NCI-H82 treated with DMSO at 0.1 percent for 48 hours (cell line): ENCODE measurements around the gene GPR83.
"Not testable (repeated sequence)": the region's sequence is repeated elsewhere in the genome, so short reads cannot be mapped to it uniquely, and the experiment has no call there.

ENCODE experiments used
- DNase-seq: peaks from one replicate; lab custom pipeline; 2025; ENCODE audit not compliant: unreplicated experiment; lab: John Stamatoyannopoulos, UW

The GPR83 gene

DNA sequence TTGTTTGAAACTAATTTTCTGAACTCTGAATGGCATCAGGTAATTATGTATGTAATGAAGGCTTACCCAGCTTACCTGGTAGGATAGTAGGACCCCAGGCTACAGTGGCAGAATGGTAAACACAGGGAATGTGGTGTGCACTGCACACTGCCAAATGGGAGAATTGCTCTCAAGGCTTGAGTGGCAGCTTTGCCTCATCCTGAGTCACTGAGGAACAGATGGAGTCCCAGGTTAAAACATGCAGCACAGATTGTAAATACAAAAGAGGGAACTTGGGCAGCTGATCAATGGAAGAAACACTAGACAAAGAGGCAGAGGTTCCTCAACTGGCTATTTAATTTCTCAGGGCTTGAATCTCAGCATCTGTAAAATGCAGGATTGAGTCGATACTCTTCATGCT lies 24.4 kb downstream of the GPR83 start:
- no peak for DNase-seq

DNA sequence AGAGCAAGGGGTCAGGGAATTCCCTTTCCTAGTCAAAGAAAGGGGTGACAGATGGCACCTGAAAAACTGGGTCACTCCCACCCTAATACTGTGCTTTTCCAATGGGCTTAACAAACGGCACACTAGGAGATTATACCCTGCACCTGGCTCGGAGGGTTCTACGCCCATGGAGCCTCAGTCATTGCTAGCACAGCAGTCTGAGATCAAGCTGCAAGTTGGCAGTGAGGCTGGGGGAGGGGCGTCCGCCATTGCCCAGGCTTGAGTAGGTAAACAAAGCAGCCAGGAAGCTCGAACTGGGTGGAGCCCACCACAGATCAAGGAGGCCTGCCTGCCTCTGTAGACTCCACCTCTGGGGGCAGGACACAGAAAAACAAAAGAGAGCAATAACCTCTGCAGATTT lies 30.6 kb downstream of the GPR83 start:
- not testable (repeated sequence) for DNase-seq

DNA sequence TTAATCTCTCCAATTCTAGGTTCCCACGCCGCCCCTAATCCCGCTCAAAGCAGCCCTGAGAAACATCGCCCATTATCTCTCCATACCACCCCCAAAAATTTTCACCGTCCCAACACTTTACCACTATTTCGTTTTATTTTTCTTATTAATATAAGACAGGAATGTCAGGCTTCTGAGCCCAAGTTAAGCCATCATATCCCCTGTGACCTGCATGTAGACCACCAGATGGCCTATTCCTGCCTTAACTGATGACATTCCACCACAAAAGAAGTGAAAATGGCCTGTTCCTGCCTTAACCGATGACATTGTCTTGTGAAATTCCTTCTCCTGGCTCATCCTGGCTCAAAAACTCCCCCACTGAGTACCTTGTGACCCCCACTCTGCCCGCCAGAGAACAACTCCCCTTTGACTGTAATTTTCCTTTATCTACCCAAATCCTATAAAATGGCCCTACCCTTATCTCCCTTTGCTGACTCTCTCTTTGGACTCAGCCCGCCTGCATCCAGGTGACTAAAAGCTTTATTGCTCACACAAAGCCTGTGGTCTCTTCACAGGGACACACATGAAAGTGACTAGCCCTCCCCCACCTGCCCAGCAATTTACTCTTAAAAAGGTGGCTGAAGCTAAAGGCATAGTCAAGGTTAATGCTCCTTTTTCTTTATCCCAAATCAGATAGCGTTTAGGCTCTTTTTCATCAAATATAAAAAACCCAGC lies 50.2 kb downstream of the GPR83 start:
- not testable (repeated sequence) for DNase-seq

DNA sequence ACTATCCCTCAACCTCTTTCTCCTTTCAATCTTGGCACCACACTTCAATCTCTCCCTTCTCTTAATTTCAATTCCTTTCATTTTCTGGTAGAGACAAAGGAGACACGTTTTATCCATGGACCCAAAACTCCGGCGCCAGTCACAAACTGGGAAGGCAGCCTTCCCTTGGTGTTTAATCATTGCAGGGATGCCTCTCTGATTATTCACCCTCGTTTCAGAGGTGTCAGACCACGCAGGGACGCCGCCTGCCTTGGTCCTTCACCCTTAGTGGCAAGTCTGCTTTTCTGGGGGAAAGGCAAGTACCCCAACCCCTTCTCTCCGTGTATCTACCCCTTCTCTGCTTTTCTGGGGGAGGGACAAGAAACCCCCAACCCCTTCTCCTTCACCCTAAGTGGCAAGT lies 54.9 kb downstream of the GPR83 start:
- DNase-seq = not testable (repeated sequence)

DNA sequence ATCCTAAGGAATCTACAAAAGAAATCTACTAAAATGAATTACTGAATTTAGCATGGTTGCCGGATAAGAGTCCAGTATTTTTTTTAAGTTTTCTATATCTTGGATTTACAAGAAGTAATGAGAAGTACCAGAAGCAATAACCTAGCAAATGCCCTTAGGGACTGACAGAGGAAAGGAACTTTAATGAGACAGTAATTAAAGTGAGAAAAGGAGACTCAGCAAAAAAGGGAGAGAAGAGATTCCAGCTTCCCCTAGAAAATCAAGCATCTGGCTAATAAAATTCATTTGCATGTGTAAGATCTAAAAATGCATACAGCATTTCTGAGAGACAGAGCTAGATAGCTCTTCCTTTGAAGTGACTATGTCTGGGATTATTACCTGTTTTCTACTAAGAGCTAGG lies 57.7 kb downstream of the GPR83 start:
- no peak for DNase-seq

DNA sequence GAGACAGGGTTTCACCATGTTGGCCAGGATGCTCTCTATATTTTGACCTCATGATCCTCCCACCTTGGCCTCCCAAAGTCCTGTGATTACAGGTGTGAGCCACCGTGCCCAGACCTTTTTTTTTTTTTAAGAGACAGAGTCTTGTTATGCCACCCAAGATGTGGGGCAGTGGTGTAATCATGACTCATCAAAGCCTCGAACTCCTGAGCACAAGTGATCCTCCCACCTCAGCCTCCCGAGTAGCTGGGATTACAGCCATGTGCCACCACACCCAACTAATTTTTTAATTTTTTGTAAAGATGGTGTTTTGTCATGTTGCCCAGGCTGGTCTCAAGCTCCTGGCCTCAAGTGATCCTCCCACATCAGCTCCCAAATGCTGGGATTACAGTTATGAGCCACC lies 59.0 kb downstream of the GPR83 start:
- DNase-seq = no peak

DNA sequence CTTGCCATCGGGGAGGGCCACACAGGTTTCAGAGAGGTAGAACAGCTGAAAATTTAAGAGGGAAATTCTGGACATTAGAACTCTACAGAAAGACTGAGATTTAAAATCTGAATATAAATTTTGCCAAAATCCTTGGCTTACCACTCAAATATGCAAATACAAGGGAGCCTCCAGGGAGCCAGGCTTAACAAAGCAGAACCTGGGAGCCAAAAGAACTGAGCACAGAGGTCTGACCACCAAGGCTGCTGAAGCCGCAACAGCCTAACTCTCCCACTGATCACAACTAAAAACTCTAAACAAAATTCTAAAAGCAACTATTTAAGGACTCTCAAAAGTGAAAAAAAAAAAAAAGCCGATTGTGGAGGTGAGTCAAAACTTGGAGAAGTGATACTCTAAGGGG lies 62.6 kb downstream of the GPR83 start:
- no peak for DNase-seq

DNA sequence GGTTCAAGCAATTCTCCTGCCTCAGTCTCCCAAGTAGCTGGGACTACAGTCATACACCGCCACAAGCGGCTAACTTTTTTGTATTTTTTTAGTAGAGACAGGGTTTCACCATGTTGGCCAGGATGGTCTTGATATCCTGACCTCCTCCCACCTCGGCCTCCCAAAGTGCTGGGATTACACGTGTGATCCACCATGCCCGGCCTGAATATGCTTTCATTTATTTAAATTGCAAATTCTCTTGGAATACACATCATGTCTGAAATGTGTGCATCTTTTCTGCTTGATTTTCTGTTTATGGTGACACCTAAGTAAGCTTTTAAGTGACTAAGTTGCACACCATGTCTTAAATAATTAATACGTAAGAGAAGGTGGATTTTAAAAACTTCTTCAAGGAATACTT lies 65.2 kb downstream of the GPR83 start:
- no peak for DNase-seq

DNA sequence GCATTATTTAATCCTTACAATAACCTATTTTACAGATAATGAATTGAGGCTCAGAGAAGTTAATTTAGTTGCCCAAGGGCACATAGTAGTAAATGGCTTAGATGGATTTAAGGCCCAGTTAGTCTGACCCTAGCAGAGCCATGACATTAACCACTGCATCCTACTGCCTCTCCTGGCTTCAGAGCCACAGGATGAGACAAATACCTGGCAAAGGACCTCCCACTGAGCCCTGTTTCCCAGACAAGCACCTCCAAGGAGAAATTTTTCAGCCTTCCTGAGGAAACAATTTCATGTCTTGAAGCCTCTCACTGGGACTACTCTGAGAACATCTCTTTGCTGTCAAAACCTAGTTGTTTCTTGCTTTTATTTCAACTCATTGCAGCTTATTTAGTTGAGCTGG lies 68.4 kb downstream of the GPR83 start:
- DNase-seq = no peak

DNA sequence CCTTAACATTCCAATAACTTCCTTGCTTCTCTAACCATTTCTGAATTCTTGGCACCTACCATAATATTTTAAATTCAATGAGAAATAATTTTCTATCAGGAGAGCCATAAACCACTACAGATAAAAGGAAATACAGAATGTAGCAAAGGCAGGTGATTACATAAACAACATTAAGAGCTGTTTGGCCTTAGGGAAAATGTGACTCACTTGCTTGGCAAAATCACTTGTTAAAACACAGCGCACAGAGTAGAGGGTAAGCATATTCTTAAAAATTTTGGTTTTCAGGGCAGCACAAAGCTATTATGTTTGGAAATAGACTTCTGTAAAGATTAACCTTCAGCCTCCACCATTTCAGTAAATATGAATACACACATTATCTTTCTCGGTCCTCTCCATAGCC lies 70.4 kb downstream of the GPR83 start:
- DNase-seq = no peak

DNA sequence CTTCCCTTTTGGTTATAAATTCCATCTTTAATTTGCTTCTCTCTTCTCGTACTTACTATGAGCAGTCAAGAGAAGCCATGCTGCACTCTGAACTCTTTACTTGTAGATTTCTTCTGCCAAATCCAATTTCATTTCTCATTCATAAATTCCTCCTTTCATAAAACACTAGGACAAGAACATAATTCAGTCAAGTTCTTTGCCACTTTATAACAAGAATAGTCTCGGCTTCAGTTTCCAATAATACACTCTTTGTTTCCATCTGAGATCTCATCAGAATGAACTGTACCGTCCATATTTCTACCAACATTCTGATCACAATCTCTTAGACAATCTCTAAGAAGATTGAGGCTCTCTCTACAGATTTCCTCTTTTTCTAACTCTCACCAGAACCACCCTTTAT lies 71.7 kb downstream of the GPR83 start:
- no peak for DNase-seq

DNA sequence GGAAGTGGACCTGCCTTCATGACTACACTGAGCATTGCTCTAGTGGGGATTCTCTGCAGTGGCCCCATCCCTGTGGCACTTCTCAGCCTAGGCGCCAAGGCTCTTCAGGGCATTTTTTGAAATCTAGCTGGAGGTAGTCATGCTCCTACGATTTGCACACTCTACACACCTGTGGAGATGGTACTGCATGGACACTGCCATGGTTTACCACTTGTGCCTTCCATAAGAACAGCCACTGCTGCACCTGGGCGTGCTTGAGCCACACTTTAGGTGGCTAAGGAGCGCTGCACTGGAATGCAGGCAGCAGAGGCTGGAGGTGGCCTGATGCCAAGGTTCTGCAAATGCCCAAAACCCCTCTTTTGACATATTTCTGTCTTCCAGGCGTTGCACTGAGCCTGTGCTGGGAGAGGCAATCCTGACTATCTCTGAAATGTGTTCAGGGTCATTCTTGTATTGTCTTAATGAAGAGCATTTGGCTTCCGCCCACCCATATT lies 72.6 kb downstream of the GPR83 start:
- no peak for DNase-seq
